GM21576 (cell line): ENCODE results near the gene LCN6.
"Not testable (repeated sequence)": the region's sequence is repeated elsewhere in the genome, so short reads cannot be mapped to it uniquely, and the experiment has no call there.

Experiments used
- ATAC-seq: cut with Tn5 transposase; IDR thresholded peaks from one replicate; pipeline ENCODE4 v1.9.1; 2021; ENCODE audit warnings: mild to moderate bottlenecking, moderate library complexity; ENCODE audit not compliant: unreplicated experiment

Gene LCN6

GRCh38 chr9:136760424-136760823 lies 12.1 kb upstream of the LCN6 start:
- no peak for ATAC-seq

DNA sequence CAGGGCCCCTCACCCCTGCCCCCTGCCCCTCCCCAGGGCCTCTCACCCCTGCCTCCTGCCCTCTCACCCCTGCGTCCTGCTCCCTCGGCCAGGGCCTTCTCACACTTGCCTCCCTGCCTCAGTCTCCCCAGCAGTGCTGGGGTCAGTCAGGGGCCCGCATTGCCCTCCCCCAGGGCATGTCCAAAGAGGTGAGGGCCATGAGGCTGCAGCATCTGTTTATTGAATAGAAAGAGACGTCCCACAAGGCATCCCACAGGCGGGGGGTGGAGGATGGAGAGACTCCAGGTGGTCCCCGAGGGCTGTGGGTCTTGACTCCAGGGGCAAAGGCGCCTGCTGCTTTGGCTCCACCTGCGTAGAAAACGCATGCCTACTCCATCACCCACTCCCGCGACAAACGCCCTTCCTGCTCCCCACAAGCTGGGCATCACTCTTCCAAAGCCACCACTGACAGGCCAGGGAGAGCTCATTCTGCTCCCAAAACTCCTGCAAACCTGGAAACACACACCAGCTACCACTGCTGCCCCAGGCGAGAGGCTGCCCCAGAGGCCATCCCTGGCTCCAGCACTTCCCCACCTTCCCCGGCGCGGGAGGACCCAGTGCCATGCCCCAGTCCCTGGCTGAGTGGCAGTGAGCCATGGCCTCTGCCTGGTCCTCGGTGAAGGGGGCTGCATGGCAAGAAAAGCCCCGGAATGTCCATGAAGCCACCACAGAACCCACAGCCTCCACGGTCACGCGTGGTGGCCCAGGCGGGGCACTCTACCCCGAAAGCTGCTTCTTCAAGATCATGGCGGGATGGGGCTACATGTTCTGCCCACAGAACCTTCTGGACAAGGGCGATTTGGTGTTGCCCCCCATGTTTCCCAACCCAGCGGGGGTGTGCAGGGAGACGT lies 11.4 kb upstream of the LCN6 start:
- no peak for ATAC-seq

- ATAC-seq = no peak
These were observed 10.7 kb upstream of the LCN6 start for GRCh38 chr9:136759001-136759400.

DNA sequence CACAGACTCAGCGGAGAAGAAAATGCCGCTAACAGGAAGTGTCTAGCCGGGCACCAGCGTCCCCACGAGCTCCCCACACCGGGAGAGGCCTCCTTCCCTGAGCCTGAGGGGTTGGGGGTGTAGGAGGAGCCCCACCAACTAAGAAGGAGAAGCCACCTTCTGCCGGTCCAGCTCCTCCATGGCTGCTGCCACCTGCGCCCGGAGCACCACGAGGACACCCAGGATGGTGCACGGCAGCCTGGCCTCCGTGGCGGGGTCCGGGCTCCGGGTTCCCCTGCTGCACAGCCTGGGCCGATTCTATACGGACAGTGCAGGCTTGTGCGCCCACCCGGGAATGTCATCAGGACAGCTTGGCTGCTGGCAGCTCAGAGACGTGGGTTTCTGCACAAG lies 9.4 kb upstream of the LCN6 start:
- no peak for ATAC-seq

GRCh38 chr9:136757328-136757727 lies 9.0 kb upstream of the LCN6 start:
- ATAC-seq = no peak

GRCh38 chr9:136756836-136757235 lies 8.5 kb upstream of the LCN6 start:
- no peak for ATAC-seq

- no peak for ATAC-seq
These were observed 7.8 kb upstream of the LCN6 start for GRCh38 chr9:136756134-136756438.

DNA sequence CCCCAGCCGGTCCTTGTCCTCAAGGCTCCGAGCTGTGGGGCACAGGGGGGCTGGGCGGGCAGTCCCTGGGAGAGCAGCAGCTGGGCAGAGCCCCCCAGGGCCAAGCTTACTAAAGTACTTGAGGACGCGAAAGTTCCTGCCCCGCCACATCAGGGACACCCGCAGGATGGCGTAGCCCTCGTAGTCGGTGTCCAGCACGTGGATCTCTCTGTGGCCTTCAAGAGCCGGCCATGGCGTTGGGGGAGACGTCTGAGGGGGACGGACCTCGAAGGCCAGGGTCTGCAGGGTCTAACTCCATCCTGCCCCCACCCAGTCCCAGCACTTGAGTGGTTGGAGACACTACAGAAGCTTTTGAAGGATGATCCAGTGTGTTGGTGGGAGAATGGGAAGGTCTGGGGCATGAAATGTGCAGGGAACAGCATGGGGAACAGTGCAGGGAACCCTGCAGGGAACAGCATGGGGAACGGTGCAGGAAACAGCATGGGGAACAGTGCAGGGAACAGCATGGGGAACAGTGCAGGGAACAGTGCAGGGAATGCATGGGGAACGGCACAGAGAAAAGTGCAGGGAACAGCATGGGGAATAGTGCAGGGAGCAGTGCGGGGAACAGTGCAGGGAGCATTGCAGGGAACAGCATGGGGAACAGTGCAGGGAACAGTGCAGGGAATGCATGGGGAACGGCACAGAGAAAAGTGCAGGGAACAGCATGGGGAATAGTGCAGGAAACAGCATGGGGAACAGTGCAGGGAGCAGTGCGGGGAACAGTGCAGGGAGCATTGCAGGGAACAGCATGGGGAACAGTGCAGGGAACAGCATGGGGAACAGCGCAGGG lies 7.2 kb upstream of the LCN6 start:
- not testable (repeated sequence) for ATAC-seq

DNA sequence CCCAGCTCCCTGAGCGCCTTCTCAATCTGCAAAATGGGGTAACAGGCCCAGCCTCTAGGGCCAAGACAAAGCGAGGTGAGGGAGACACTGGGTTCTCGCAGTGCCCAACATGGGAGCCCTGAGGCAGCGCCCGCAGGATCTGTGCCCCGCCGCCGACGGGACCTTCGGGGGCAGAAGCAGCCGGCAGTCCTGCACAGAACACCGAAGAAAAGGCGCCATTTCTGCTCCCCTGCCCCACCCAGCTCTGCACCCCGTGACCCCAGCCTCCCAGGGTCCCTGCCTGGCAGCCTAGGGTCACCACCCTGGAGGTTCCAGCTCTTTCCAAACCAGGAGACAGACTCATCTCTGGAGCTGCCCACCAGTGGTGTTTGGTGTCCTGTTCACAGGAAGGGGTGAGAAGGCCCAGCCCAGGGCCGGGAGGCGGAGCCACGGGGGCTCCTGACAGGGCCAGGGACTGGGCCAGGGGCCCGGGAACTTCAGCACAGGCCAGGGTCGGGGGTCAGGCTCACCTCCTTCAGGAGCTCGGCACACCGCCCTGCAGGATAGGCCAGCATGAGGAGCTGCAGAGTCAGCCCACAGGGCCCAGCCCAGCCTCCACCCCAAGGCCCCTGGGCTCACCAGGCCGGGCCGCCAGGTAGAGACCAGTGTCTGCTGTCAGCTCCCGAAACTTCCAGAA lies 6.4 kb upstream of the LCN6 start:
- ATAC-seq = no peak

- no peak for ATAC-seq
These were observed 5.8 kb upstream of the LCN6 start for GRCh38 chr9:136754059-136754572.

DNA sequence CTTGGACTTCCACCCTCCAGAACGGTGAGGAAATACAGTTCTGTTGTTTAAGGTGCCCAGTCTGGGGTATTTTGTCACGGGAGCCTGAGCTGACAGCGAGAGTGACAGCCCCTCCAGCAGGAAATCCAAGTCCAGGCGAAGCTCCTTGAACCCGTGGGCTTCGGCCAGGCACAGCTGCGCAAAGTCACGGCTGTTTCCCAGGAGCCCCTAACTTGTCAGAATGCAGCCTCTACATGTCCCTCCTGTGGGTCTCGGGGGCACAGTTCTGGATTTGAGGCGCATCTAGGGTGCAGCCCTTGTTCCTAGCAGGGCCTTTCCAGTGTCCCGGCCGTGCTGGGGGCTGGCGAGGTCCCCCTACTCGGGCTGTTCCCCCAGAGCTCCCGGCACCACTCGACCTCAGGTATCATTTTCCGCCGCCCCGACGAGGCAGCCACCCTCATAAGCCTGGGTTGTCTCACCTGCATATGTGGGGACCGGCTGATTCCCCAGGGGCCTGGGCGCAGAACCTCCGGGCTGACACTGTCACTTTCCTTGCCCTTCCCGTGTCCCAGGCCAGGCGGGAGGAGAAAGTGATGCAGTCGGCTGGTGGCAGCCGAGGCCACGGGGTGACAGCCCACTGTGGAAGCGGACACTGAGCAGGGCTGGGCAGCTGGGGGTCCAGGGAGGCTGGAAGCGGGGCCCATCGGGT lies 5.2 kb upstream of the LCN6 start:
- no peak for ATAC-seq

DNA sequence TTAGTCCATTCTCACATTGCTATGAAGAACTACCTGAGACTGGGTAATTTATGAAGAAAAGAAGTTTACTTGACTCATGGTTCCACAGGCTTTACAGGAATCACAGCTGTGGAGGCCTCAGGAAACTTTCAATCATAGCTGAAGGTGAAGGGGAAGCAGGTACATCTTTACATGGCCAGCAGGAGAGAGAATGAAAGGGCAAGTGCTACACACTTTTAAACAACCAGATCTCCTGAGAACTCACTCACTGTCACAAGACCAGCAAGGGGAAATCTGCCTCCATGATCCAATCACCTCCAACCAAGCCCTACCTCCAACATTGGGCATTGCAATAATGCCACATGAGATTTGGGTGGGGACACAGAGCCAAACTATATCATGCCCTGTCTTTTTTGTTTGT lies 3.5 kb upstream of the LCN6 start:
- ATAC-seq = no peak

GRCh38 chr9:136751244-136751643 lies 2.9 kb upstream of the LCN6 start:
- no peak for ATAC-seq

DNA sequence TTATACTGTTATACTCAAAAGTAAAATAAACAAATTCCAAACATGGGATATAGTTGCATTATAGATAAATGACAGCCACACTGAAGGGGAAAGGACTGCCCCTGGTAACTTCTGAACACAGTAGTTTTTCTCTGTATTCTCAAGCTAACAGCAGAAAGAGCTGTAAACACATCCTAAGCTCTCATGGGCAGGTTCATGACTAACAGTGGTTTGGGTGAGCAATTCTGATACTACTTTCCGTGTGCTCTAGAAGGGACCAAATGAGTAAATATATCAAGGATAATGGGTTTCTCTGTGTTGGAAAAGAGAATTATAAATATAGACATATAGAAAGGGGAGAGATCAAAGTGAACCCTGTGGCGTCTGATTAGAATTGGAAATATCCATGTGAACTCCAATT lies 2.2 kb upstream of the LCN6 start:
- no peak for ATAC-seq

GRCh38 chr9:136748666-136749611 lies 614 bp upstream of the LCN6 start:
- ATAC-seq = no peak

DNA sequence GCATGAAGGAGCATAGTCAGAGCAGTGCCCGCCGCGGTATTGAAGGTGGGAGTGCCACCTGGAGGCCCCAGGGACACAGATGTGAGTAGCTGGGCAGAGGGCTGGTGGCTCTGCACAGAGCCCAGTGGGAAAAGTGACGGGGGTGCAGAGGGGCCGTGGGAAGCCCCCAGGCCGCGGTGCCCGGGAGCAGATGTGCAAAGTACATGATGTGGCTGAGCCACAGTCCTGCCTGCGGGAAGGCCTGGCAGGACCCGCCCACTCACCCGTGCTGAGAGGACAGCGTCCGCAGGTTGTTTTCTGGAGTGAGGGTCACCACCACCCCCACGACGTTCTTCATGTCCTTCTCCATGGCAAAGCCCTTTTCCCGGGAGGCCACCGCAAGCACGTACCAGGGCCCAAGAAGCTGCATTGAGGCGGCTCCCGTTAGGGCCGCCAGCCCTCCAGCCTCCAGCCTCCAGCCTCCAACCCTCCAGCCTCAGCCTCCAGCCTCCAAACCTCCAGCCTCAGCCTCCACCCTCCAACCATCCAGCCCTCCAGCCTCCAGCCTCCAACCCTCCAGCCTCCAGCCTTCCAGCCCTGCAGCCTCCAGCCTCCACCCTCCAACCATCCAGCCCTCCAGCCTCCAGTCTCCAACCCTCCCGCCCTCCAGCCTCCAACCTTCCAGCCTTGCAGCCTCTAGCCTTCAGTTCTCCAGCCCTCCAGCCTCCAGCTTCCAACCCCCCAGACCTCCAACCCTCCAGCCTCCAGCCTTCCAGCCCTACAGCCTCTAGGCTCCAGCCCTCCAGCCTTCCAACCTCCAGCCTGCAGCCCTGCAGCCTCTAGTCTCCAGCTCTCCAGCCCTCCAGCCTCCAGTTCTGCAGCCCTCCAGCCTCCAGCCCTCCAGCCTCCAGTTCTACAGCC lies 914 bp downstream of the LCN6 start:
- ATAC-seq = no peak

- no peak for ATAC-seq
These were observed 1.7 kb downstream of the LCN6 start for GRCh38 chr9:136746621-136747020.

DNA sequence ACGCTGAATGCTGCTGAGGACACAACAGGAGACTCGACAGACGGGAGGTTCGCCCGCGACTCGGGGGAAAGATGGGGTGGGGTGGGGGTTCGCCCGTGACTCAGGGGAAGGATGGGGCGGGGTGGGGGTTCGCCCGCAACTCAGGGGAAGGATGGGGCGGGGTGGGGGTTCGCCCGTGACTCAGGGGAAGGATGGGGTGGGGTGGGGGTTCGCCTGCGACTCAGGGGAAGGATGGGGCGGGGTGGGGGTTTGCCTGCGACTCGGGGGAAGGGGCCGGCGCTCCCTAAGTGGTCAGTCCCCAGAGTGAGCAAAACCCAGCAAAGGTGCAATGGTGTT lies 2.2 kb downstream of the LCN6 start:
- no peak for ATAC-seq
